GM12878 (cell line): Measurements from ENCODE around the gene TJAP1. TPM values are rescaled to one million over a fixed set of nuclear protein-coding genes. Genes with fewer than 3 reads are reported as not detected.

Source experiments
- ASH2L ChIP-seq: fragments of 300-600, 200-600 bp; sonication (generic); IDR thresholded peaks from 2 replicates; pipeline ENCODE4 v1.6.1; 2017; ENCODE audit warnings: low read depth, mild to moderate bottlenecking, borderline replicate concordance
- CREB1 ChIP-seq: IDR thresholded peaks from 2 replicates; pipeline ENCODE4 v1.6.1; 2012; ENCODE audit warnings: low read depth, mild to moderate bottlenecking, inconsistent platforms
- GATAD2B ChIP-seq: fragments of 450-650 bp; conservative IDR thresholded peaks from 2 replicates; pipeline ENCODE4 v1.6.1; 2017; ENCODE audit warnings: low read depth, mild to moderate bottlenecking, moderate library complexity
- IRF4 ChIP-seq: IDR thresholded peaks from 2 replicates; pipeline ENCODE4 v1.6.1; 2011; ENCODE audit warnings: low read depth, low read length
- LARP7 ChIP-seq: fragments of 450-650 bp; IDR thresholded peaks from 2 replicates; pipeline ENCODE4 v1.6.1; 2017; ENCODE audit warnings: mild to moderate bottlenecking
- MYC ChIP-seq: IDR thresholded peaks from 2 replicates; pipeline ENCODE4 v1.6.1; 2011; ENCODE audit warnings: mild to moderate bottlenecking, low read length, moderate library complexity, inconsistent platforms; ENCODE audit not compliant: insufficient read depth, insufficient replicate concordance, insufficient read length, severe bottlenecking
- POLR2AphosphoS2 ChIP-seq: IDR thresholded peaks from 2 replicates; pipeline ENCODE4 v1.6.1; 2011; ENCODE audit warnings: low read depth, mild to moderate bottlenecking, low read length, improper control_type of control experiment, moderate library complexity
- RCOR1 ChIP-seq: conservative IDR thresholded peaks from 2 replicates; pipeline ENCODE4 v1.6.1; 2012; ENCODE audit warnings: low read depth, low read length, improper control_type of control experiment
- SIX5 ChIP-seq: IDR thresholded peaks from 2 replicates; pipeline ENCODE4 v1.6.1; 2011; ENCODE audit warnings: mild to moderate bottlenecking, low read depth, low read length, moderate library complexity; ENCODE audit not compliant: severe bottlenecking
- SMAD5 ChIP-seq: IDR thresholded peaks from 2 replicates; pipeline ENCODE4 v1.6.1; 2016; ENCODE audit warnings: antibody characterized with exemption, low read depth
- SREBF2 ChIP-seq: IDR thresholded peaks from 2 replicates; pipeline ENCODE4 v1.6.1; 2012; ENCODE audit warnings: mild to moderate bottlenecking, low read length
- STAT3 ChIP-seq: IDR thresholded peaks from 2 replicates; pipeline ENCODE4 v1.6.1; 2011; ENCODE audit warnings: low read depth, low read length, improper control_type of control experiment
- TAF1 ChIP-seq: IDR thresholded peaks from 2 replicates; pipeline ENCODE4 v1.6.1; 2011; ENCODE audit warnings: mild to moderate bottlenecking, low read depth, low read length, borderline replicate concordance
- polyA plus RNA-seq, 11 experiments: library from polyadenylated mRNA; depleted of rRNA in 4 of 11; unstranded in 6 of 11; stranded (reverse) in 5 of 11; fragments of >200 nt; fragmentation: Nextera tagmentation in 4 of 11; fragmentation: Illumina TruSeq in 1 of 11; extraction: Ambion mirVana in 4 of 11; extraction: Trizol in 1 of 11; gene quantifications; 1 replicate in 1 of 11; 2 replicates in 10 of 11; pipeline versions ENCODE4 v1.2.1 to v1.2.3, GENCODE V29; 2011 to 2016; ENCODE audit warnings: inconsistent platforms in 2 of 11, missing spikeins in 2 of 11, low read depth in 1 of 11
- total RNA-seq, 4 experiments: library from RNA; depleted of rRNA in 3 of 4; stranded (reverse); fragments of >200 nt in 3 of 4; fragmentation: Illumina TruSeq in 1 of 4; extraction: Trizol in 1 of 4; gene quantifications; 2 replicates each; pipeline versions ENCODE4 v1.2.1 to v1.2.3, GENCODE V29; 2013 to 2021
- TF ChIP-seq, protein P1 (sequence below): fragments of 450-650 bp; IDR thresholded peaks from 2 replicates; pipeline ENCODE4 v1.6.1; 2017; ENCODE audit warnings: low read depth, mild to moderate bottlenecking, moderate library complexity
- TF ChIP-seq, protein P2 (sequence below): fragments of 150-350 bp; IDR thresholded peaks from 2 replicates; pipeline ENCODE4 v1.6.1; 2016; ENCODE audit warnings: low read depth, low read length
- TF ChIP-seq, protein P3 (sequence below): fragments of 450-650 bp; IDR thresholded peaks from 2 replicates; pipeline ENCODE4 v1.6.1; 2017; ENCODE audit warnings: mild to moderate bottlenecking, moderate library complexity
- TF ChIP-seq, protein P4 (sequence below): fragments of 450-650 bp; IDR thresholded peaks from 2 replicates; pipeline ENCODE4 v1.6.1; 2017; ENCODE audit warnings: mild to moderate bottlenecking, moderate library complexity

Gene TJAP1
- total and polyA plus RNA-seq, 10 of the 15 experiments (the other 5 are each of a cell fraction or from before 2014, with no cell fraction given): 0.11 to 22.6 (median 12.8) TPM

DNA sequence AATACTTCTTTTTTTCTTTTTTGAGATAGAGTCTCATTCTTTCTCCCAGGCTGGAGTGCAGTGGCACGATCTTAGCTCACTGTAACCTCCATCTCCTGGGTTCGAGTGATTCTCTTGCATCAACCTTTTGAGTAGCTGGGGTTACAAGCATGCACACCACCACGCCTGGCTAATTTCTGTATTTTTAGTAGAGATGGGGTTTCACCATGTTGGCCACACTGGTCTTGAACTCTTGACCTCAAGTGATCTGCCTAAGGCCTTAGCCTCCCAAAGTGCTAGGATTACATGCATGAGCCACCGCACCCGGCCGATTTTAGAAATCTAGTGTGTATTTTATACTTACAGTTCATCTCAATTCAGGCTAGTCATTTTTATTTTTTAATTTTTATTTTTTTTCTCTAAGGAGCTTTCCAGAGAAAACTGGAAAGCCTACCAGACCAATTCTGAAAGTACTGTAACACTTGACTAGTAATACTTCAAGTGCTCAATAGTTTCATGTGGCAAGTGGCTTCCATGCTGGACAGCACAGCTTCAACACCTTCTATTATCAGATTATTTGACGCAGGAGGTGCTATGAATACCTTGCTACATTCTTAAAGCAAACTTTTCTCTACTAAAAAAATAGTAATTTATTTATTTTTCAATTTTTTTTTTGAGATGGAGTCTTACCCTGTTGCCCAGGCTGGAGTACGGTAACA, 64.6 kb downstream of the TJAP1 start (continued):
- TF ChIP-seq SIX5 (no peak), CREB1 (no peak), SMAD5 (no peak), RCOR1 (no peak), SREBF2 (no peak), IRF4 (no peak), LARP7 (no peak), POLR2AphosphoS2 (no peak), TAF1 (no peak), GATAD2B (no peak), ASH2L (no peak), MYC (no peak), STAT3 (no peak)
- TF ChIP-seq, protein P1, sequence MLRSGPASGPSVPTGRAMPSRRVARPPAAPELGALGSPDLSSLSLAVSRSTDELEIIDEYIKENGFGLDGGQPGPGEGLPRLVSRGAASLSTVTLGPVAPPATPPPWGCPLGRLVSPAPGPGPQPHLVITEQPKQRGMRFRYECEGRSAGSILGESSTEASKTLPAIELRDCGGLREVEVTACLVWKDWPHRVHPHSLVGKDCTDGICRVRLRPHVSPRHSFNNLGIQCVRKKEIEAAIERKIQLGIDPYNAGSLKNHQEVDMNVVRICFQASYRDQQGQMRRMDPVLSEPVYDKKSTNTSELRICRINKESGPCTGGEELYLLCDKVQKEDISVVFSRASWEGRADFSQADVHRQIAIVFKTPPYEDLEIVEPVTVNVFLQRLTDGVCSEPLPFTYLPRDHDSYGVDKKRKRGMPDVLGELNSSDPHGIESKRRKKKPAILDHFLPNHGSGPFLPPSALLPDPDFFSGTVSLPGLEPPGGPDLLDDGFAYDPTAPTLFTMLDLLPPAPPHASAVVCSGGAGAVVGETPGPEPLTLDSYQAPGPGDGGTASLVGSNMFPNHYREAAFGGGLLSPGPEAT: no peak
- TF ChIP-seq, protein P2, sequence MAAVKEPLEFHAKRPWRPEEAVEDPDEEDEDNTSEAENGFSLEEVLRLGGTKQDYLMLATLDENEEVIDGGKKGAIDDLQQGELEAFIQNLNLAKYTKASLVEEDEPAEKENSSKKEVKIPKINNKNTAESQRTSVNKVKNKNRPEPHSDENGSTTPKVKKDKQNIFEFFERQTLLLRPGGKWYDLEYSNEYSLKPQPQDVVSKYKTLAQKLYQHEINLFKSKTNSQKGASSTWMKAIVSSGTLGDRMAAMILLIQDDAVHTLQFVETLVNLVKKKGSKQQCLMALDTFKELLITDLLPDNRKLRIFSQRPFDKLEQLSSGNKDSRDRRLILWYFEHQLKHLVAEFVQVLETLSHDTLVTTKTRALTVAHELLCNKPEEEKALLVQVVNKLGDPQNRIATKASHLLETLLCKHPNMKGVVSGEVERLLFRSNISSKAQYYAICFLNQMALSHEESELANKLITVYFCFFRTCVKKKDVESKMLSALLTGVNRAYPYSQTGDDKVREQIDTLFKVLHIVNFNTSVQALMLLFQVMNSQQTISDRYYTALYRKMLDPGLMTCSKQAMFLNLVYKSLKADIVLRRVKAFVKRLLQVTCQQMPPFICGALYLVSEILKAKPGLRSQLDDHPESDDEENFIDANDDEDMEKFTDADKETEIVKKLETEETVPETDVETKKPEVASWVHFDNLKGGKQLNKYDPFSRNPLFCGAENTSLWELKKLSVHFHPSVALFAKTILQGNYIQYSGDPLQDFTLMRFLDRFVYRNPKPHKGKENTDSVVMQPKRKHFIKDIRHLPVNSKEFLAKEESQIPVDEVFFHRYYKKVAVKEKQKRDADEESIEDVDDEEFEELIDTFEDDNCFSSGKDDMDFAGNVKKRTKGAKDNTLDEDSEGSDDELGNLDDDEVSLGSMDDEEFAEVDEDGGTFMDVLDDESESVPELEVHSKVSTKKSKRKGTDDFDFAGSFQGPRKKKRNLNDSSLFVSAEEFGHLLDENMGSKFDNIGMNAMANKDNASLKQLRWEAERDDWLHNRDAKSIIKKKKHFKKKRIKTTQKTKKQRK: no peak
- TF ChIP-seq, protein P3, sequence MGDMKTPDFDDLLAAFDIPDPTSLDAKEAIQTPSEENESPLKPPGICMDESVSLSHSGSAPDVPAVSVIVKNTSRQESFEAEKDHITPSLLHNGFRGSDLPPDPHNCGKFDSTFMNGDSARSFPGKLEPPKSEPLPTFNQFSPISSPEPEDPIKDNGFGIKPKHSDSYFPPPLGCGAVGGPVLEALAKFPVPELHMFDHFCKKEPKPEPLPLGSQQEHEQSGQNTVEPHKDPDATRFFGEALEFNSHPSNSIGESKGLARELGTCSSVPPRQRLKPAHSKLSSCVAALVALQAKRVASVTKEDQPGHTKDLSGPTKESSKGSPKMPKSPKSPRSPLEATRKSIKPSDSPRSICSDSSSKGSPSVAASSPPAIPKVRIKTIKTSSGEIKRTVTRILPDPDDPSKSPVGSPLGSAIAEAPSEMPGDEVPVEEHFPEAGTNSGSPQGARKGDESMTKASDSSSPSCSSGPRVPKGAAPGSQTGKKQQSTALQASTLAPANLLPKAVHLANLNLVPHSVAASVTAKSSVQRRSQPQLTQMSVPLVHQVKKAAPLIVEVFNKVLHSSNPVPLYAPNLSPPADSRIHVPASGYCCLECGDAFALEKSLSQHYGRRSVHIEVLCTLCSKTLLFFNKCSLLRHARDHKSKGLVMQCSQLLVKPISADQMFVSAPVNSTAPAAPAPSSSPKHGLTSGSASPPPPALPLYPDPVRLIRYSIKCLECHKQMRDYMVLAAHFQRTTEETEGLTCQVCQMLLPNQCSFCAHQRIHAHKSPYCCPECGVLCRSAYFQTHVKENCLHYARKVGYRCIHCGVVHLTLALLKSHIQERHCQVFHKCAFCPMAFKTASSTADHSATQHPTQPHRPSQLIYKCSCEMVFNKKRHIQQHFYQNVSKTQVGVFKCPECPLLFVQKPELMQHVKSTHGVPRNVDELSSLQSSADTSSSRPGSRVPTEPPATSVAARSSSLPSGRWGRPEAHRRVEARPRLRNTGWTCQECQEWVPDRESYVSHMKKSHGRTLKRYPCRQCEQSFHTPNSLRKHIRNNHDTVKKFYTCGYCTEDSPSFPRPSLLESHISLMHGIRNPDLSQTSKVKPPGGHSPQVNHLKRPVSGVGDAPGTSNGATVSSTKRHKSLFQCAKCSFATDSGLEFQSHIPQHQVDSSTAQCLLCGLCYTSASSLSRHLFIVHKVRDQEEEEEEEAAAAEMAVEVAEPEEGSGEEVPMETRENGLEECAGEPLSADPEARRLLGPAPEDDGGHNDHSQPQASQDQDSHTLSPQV: no peak
- TF ChIP-seq, protein P4, sequence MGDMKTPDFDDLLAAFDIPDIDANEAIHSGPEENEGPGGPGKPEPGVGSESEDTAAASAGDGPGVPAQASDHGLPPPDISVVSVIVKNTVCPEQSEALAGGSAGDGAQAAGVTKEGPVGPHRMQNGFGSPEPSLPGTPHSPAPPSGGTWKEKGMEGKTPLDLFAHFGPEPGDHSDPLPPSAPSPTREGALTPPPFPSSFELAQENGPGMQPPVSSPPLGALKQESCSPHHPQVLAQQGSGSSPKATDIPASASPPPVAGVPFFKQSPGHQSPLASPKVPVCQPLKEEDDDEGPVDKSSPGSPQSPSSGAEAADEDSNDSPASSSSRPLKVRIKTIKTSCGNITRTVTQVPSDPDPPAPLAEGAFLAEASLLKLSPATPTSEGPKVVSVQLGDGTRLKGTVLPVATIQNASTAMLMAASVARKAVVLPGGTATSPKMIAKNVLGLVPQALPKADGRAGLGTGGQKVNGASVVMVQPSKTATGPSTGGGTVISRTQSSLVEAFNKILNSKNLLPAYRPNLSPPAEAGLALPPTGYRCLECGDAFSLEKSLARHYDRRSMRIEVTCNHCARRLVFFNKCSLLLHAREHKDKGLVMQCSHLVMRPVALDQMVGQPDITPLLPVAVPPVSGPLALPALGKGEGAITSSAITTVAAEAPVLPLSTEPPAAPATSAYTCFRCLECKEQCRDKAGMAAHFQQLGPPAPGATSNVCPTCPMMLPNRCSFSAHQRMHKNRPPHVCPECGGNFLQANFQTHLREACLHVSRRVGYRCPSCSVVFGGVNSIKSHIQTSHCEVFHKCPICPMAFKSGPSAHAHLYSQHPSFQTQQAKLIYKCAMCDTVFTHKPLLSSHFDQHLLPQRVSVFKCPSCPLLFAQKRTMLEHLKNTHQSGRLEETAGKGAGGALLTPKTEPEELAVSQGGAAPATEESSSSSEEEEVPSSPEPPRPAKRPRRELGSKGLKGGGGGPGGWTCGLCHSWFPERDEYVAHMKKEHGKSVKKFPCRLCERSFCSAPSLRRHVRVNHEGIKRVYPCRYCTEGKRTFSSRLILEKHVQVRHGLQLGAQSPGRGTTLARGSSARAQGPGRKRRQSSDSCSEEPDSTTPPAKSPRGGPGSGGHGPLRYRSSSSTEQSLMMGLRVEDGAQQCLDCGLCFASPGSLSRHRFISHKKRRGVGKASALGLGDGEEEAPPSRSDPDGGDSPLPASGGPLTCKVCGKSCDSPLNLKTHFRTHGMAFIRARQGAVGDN: no peak
